Activated T-helper 2 cell treated with anti-CD3 and anti-CD28 coated beads, Interferon-gamma antibody, Interleukin-2, Interleukin-4, amounts not matched to agents 10 μg/mL and 5 μg/mL and 100 μg/mL, durations not matched to agents 14 hours and 24 hours and 36 hours (primary cell): ENCODE measurements around the gene CD84. TPM values are rescaled to one million over a fixed set of nuclear protein-coding genes. Genes with fewer than 3 reads are reported as not detected.
"Not testable (repeated sequence)": the region's sequence is repeated elsewhere in the genome, so short reads cannot be mapped to it uniquely, and the experiment has no call there.

Source experiments
- DNase-seq: peaks from one replicate; pipeline ENCODE4 v3.0.0; 2021; ENCODE audit warnings: low spot score
- H3K27ac Mint-ChIP-seq: one replicate; pipeline ENCODE4 v1.8.0; 2021; ENCODE audit warnings: mixed read lengths
- H3K27me3 Mint-ChIP-seq: one replicate; pipeline ENCODE4 v1.8.0; 2021; ENCODE audit warnings: low read depth, mixed read lengths
- H3K36me3 Mint-ChIP-seq: one replicate; pipeline ENCODE4 v1.8.0; 2021; ENCODE audit warnings: low read depth, mixed read lengths
- H3K4me1 Mint-ChIP-seq: one replicate; pipeline ENCODE4 v1.8.0; 2021; ENCODE audit warnings: low read depth, mixed read lengths
- H3K4me3 Mint-ChIP-seq: one replicate; pipeline ENCODE4 v1.8.0; 2021; ENCODE audit warnings: low read depth, mild to moderate bottlenecking, moderate library complexity, mixed read lengths
- H3K9me3 Mint-ChIP-seq: one replicate; pipeline ENCODE4 v1.8.0; 2021; ENCODE audit warnings: mixed read lengths
- intact Hi-C: fragments of 100-400 bp; cut with micrococcal nuclease; formaldehyde crosslinking; loops from one replicate; pipeline ENCODE4 v1.15.1; 2023
- total RNA-seq: library from RNA; stranded (reverse); gene quantifications from 2 replicates; pipeline ENCODE4 v1.2.3, GENCODE V29; 2022

Gene CD84
- total RNA-seq, 1 donor from 2014 or later: 14.1 TPM

DNA sequence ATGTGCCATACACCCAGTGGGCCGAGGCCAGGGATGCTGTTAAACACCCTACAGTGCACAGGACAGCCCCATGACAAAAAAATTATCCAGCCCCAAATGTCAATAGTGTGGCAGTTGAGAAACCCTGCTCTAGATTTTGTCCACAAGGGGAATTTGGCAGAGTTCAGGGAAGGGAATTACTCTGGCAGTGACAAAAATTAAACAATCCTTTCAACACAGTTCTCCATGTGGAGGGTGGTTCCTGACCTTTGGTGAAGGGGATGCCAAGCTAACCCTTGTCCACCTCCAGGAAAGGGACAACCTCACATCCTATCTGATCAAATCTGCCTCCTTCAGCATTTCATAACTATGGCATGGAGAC lies 28.4 kb upstream of the CD84 start:
- Mint-ChIP-seq H3K27me3 (no peaks in the 10 kb centered on the region), H3K4me3 (no peak overlapping the region), H3K36me3 (peaks cover 92% of the 10 kb centered on the region), H3K4me1 (peaks cover 53% of the 10 kb centered on the region), H3K27ac (peak overlapping the region; percentile 60), H3K9me3 (peaks cover 29% of the 10 kb centered on the region)
- intact Hi-C loops: loop anchor here (1.0 to 5.0 kb wide), 9 partner anchors 15 to 265 kb away; partner anchors contain the start of genes COPA, NCSTN and SLAMF6
- DNase-seq: no peak

DNA sequence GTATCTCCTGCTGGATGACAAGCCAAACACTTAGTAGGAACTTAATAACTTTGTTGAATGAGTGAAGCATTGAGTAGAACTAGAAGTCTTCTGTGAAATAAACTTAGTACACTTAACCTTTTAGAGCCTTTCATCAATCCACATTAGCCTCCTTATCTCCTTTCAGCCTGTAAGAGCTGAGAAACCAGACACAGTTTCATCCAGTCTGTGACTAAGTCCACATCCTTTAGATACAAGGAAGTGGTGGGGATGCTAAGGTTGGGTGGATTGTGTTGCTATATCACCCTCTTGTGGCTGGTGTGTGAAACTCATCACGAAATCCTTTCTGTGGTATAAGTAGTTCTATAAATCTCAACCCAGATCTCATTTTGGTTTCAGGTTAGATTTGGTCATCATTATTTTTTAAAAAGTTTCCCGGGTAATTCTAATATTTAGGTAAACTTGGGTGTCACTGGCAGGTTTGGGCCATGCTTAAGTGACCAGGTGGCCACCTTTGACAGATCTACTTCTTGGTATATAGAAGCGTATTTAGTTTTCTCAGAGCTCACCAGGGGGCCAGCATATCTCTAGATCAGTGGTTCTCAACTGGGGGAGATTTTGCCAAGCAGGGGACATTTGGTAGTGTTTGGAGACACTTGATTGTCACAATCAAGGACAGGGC lies 27.8 kb upstream of the CD84 start:
- intact Hi-C loops: loop anchor here (1.0 to 5.0 kb wide), 9 partner anchors 16 to 265 kb away; partner anchors contain the start of genes COPA, NCSTN and SLAMF6
- peak overlapping the region; percentile 55 for H3K4me3 Mint-ChIP-seq
- peaks cover 51% of the 10 kb centered on the region for H3K4me1 Mint-ChIP-seq
- H3K9me3 Mint-ChIP-seq: peaks cover 33% of the 10 kb centered on the region
- peak overlapping the region; percentile 60 for H3K27ac Mint-ChIP-seq
- H3K36me3 Mint-ChIP-seq: peaks cover 88% of the 10 kb centered on the region
- DNase-seq: peak; percentile 62
- no peaks in the 10 kb centered on the region for H3K27me3 Mint-ChIP-seq

DNA sequence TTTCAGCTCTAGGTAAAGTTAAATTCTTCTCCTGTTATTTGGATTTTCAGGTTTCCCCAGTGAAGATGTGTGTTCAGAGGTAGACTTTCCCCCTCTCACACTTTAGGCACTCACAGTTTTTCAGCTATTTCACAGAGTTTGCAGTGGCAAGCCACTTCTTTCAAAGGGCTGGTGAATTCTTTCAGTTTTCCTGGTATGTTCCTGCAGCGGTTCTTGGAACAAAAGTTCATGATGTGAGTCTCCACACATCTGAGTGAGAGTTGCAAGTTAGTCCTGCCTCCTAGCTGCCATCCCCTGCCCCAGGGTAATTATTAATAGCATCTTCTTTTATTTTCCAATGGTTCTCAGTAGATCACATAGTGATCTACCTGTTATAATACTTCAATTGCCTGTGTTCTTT lies 27.3 kb upstream of the CD84 start:
- H3K4me1 Mint-ChIP-seq: peaks cover 51% of the 10 kb centered on the region
- peak overlapping the region; percentile 55 for H3K4me3 Mint-ChIP-seq
- peaks cover 89% of the 10 kb centered on the region for H3K36me3 Mint-ChIP-seq
- intact Hi-C loops: loop anchor here (1.0 to 5.0 kb wide), 9 partner anchors 16 to 264 kb away; partner anchors contain the start of genes COPA, NCSTN and SLAMF6
- peak overlapping the region; percentile 60 for H3K27ac Mint-ChIP-seq
- H3K9me3 Mint-ChIP-seq: peaks cover 39% of the 10 kb centered on the region
- H3K27me3 Mint-ChIP-seq: no peaks in the 10 kb centered on the region
- DNase-seq: no peak

DNA sequence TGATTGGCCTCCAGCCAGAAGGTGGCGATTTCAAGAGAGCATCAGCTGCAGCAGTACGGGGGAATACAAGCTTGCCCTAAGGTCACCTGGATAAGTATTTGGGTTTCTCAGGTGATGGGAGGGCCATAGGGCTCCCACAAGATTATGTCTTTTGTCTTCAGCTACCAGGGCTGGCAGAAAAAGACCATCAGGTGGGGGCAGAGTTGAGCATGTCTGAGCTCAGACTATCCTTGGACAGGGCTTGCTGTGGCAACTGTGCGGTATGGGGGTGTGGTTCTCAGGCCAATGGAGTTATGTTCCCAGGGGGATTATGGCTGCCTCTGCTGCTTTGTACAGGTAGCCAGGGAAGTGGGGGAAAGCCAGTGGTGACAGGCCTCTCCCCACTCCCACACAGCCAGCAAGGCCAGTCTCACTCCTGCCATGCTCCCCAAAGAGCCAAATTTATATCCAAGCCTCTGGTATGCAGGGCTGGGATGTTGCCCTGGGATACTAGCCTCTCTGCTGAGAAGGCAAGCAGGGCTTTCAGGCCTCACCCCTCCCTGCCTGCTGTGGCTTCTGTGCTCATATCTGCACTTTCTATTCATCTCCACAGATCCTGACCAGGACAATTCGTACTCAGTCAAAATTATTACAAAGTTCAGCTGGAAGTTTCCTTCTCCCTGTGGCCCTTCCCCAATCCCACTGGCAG lies 26.6 kb upstream of the CD84 start:
- H3K4me1 Mint-ChIP-seq: peaks cover 46% of the 10 kb centered on the region
- H3K36me3 Mint-ChIP-seq: peaks cover 82% of the 10 kb centered on the region
- no peaks in the 10 kb centered on the region for H3K27me3 Mint-ChIP-seq
- peak overlapping the region; percentile 60 for H3K27ac Mint-ChIP-seq
- peaks cover 45% of the 10 kb centered on the region for H3K9me3 Mint-ChIP-seq
- intact Hi-C loops: loop anchor here (2.0 to 5.0 kb wide), 3 partner anchors 17 to 264 kb away; partner anchors contain the start of genes COPA and NCSTN
- H3K4me3 Mint-ChIP-seq: no peak overlapping the region
- DNase-seq: no peak

DNA sequence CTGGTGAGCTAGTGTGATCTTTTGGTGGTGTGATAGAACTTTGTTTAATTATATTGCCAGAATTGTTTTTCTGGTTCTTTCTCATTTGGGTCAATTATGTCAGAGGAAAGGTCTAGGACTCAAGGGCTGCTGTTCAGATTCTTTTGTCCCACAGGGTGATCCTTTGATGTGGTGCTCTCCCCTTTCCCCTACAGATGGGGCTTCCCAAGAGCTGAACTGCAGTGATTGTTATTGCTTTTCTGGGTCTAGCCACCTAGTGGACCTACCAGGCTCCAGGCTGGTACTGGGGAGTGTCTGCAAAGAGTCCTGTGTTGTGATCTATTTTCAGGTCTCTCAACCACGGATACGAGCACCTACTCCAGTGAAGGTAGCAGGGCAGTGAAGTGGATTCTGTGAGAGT lies 25.9 kb upstream of the CD84 start:
- Mint-ChIP-seq H3K4me1 (peaks cover 41% of the 10 kb centered on the region), H3K27me3 (no peaks in the 10 kb centered on the region), H3K9me3 (peaks cover 50% of the 10 kb centered on the region), H3K4me3 (no peak overlapping the region), H3K36me3 (peaks cover 79% of the 10 kb centered on the region), H3K27ac (no peak overlapping the region)
- intact Hi-C loops: loop anchor here (5.0 kb wide), 2 partner anchors 38 to 263 kb away; partner anchors contain the start of genes COPA and NCSTN
- DNase-seq: no peak

DNA sequence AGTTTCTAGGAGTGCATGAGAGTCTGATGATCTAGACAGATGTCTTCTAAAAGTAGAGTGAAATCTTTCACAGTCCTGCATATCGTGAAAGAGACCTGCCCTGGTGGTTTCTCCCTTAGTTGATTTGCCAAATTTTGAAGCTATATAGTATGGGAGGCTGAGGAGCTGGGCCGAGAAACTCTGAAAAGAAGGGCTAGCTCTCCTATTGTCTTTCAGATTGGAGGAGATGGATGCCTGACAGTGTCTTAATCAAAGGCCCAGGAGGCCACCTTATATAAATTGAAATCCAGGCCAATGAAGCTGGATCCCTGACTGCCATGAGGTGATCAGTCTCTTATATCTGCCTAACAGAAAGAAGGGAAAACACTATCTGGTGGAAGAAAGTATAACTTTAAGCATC lies 18.4 kb upstream of the CD84 start:
- no peak for DNase-seq
- H3K9me3 Mint-ChIP-seq: peaks cover 47% of the 10 kb centered on the region
- intact Hi-C loops: no loop called here

DNA sequence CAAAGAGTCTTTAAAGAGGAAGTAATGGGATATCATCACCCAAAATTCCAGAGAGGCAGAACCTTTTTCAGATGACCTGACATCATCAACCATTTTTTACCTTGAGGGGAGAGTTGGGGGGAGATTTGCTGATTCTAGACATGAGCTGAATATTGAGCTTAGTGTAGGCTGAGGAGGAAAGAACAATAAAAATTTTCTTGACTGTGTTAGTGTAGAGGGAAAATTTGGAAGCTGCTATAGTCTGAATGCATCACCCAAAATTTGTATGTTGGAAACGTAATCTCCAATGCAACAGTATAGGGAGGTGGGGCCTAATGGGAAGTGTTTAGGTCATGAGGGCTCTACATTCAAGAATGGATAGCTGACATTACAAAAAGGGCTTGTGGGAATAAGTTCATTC lies 17.8 kb upstream of the CD84 start:
- peaks cover 36% of the 10 kb centered on the region for H3K36me3 Mint-ChIP-seq
- intact Hi-C loops: no loop called here
- no peak overlapping the region for H3K27ac Mint-ChIP-seq
- DNase-seq: no peak
- H3K4me1 Mint-ChIP-seq: peaks cover 4% of the 10 kb centered on the region
- H3K27me3 Mint-ChIP-seq: no peaks in the 10 kb centered on the region
- no peak overlapping the region for H3K4me3 Mint-ChIP-seq
- peaks cover 47% of the 10 kb centered on the region for H3K9me3 Mint-ChIP-seq

More for the DNA sequence above, 18.4 kb upstream of the CD84 start:
- Mint-ChIP-seq H3K36me3 (peaks cover 34% of the 10 kb centered on the region), H3K4me1 (peaks cover 4% of the 10 kb centered on the region), H3K4me3 (no peak overlapping the region), H3K27me3 (no peaks in the 10 kb centered on the region), H3K27ac (no peak overlapping the region)

DNA sequence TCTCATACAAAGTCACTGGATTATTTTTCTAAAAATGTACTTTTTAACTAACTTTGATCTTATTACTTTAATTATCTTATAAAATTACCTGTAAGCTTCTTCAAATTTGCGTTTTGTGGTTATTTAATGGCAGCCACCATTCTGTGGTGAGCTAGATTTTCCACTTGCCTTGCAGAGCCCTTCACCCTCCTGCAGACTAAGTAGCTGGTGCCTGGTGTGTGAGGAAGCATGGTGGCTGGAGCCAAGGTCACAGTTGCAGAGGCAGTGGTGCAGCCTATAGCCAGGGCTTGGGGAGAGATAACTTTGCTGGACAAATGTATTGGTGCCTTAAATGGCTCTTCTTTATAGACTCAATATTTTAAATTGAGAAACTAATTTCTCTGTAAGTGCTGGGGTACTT lies 11.2 kb upstream of the CD84 start:
- Mint-ChIP-seq H3K36me3 (peaks cover 23% of the 10 kb centered on the region), H3K27ac (no peak overlapping the region)

DNA sequence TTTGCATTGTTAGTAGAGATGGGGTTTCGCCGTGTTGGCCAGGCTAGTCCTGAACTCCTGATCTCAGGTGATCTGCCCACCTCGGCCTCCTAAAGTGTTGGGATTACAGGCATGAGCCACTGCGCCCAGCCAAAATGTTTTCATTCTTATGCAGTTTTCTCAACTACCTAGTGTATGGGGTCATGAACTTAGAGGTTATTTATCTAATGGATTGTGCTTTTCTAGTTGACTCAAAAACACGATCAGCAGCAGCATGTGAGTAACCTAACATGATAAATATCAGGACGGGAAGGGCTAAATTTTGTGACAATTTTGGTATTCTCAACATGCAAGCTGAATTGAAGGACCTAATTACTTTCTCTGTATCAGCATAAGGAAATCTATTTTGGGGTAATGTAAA lies 9.2 kb upstream of the CD84 start:
- Mint-ChIP-seq H3K4me3 (no peak overlapping the region), H3K36me3 (peaks cover 20% of the 10 kb centered on the region), H3K27me3 (no peaks in the 10 kb centered on the region), H3K27ac (no peak overlapping the region), H3K9me3 (peaks cover 27% of the 10 kb centered on the region), H3K4me1 (peaks cover 21% of the 10 kb centered on the region)
- intact Hi-C loops: no loop called here
- no peak for DNase-seq

More for the DNA sequence above, 11.2 kb upstream of the CD84 start:
- peaks cover 6% of the 10 kb centered on the region for H3K4me1 Mint-ChIP-seq
- intact Hi-C loops: no loop called here
- H3K4me3 Mint-ChIP-seq: no peak overlapping the region
- H3K27me3 Mint-ChIP-seq: no peaks in the 10 kb centered on the region
- DNase-seq: no peak
- peaks cover 30% of the 10 kb centered on the region for H3K9me3 Mint-ChIP-seq

DNA sequence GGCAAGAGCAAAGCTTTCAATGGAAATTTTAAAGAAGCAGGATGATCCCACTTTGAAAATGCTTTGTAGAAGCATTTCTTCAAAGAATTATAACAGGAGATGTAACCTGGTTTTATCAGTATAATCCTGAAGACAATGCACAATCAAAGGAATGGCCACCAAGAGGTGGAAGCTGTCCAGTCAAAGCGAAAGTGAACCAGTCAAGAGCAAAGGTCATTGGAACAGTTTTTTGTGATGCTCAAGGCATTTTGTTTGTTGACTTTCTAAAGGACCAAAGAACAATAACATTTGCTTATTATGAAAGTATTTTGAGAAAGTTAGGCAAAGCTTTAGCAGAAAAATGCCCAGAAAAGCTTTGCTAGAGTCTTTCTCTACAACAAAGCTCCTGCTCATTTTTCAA lies 5.5 kb upstream of the CD84 start:
- Mint-ChIP-seq H3K4me1 (peaks cover 33% of the 10 kb centered on the region), H3K4me3 (no peak overlapping the region), H3K27me3 (no peaks in the 10 kb centered on the region), H3K27ac (no peak overlapping the region), H3K36me3 (peaks cover 14% of the 10 kb centered on the region), H3K9me3 (peaks cover 15% of the 10 kb centered on the region)
- DNase-seq: no peak
- intact Hi-C loops: no loop called here

DNA sequence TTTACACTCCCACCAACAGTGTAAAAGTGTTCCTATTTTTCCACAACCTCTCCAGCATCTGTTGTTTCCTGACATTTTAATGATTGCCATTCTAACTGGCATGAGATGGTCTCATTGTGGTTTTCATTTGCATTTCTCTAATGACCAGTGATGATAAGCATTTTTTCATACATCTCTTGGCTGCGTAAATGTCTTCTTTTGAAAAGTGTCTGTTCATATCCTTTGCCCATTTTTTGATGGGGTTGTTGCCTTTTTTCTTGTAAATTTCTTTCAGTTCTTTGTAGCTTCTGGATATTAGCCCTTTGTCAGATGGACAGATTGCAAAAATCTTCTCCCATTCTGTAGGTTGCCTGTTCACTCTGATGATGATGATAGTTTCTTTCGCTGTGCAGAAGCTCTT lies 3.7 kb upstream of the CD84 start:
- intact Hi-C loops, H3K27ac Mint-ChIP-seq, H3K27me3 Mint-ChIP-seq, H3K4me3 Mint-ChIP-seq, DNase-seq: not testable (repeated sequence)
- Mint-ChIP-seq H3K4me1 (peaks cover 50% of the 10 kb centered on the region), H3K36me3 (peaks cover 14% of the 10 kb centered on the region), H3K9me3 (peaks cover 15% of the 10 kb centered on the region)

DNA sequence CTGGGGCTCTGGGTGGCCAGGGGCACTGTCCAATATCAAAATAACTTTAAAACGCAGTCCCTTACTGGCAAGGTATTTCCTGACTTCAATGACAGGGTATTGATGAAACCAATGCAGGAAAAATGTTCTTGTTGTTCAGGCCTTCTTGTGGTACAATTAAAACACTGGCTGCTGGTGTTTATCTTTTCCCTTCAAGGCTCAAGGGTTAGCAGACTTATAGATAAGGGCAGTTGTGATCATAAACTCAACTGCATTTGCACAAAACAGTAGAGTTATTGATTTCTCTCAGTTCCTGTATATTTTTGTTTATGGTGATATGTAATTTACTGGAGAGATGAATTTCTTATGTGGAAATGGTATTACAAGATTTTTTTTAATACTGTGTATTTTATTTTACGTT lies 2.7 kb upstream of the CD84 start:
- Mint-ChIP-seq H3K27me3 (no peaks in the 10 kb centered on the region), H3K4me1 (peaks cover 59% of the 10 kb centered on the region), H3K4me3 (no peak overlapping the region), H3K9me3 (peaks cover 15% of the 10 kb centered on the region), H3K27ac (no peak overlapping the region), H3K36me3 (peaks cover 14% of the 10 kb centered on the region)
- DNase-seq: no peak
- intact Hi-C loops: loop anchor here (1.0 kb wide), 1 partner anchor 21 kb away; no protein-coding TSS in a partner anchor

DNA sequence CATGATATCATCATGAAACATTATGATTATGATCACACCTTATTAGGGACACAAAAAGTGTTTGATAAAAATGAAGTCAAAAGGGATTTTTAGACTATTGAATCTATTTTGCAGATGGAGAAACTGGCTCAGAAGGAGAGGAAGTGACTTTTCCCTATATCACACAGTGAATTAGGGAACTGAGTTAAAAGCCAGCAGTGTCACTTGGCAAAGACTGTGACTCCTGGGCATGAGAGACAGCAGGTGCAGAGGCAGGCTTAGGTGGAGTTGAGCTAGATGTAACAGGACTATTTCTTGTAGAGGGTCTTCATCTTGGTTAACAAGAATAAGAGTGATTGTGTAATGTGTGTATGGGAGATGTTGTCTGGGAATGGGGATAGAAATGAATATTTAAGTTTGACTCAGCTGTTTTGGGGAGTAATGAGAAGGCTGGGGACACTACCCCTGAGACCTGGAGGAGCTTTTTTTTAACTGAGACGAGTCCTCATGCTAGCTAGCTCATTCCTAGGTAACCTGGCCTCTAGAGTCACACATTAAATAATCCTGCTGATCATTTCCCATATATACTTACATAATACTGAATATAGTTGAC lies 1.0 kb upstream of the CD84 start:
- Mint-ChIP-seq H3K4me3 (no peak overlapping the region), H3K9me3 (peaks cover 15% of the 10 kb centered on the region), H3K4me1 (peaks cover 70% of the 10 kb centered on the region), H3K36me3 (peaks cover 14% of the 10 kb centered on the region), H3K27ac (no peak overlapping the region), H3K27me3 (no peaks in the 10 kb centered on the region)
- intact Hi-C loops: no loop called here
- no peak for DNase-seq
